ENCODE data around the gene CPZ.
"Not testable (repeated sequence)": the region's sequence is repeated elsewhere in the genome, so short reads cannot be mapped to it uniquely, and the experiment has no call there.

CPZ gene

GRCh38 chr4:8653326-8654000 lies 60.9 kb downstream of the CPZ start:
- DNase-seq (ENCODE audit: low read depth), result no peak

- DNase-seq (ENCODE audit: low read depth), result not testable (repeated sequence)
These were observed 61.6 kb downstream of the CPZ start for GRCh38 chr4:8654139-8654538.

- no peak for DNase-seq (ENCODE audit: low read depth)
These were observed 63.0 kb downstream of the CPZ start for GRCh38 chr4:8655411-8656184.

GRCh38 chr4:8656185-8656517 lies 63.6 kb downstream of the CPZ start:
- no peak for DNase-seq (ENCODE audit: low read depth)

GRCh38 chr4:8656711-8657380 lies 64.3 kb downstream of the CPZ start:
- DNase-seq (ENCODE audit: low read depth), result no peak

- no peak for DNase-seq (ENCODE audit: low read depth)
These were observed 65.0 kb downstream of the CPZ start for GRCh38 chr4:8657381-8658088.

GRCh38 chr4:8662776-8663175 lies 70.2 kb downstream of the CPZ start:
- no peak for DNase-seq (ENCODE audit: low read depth)

- DNase-seq (ENCODE audit: low read depth), result no peak
These were observed 71.7 kb downstream of the CPZ start for GRCh38 chr4:8664031-8664805.

GRCh38 chr4:8664976-8665375 lies 72.4 kb downstream of the CPZ start:
- DNase-seq (ENCODE audit: low read depth), result no peak

GRCh38 chr4:8665406-8666360 lies 73.1 kb downstream of the CPZ start:
- no peak for DNase-seq (ENCODE audit: low read depth)

GRCh38 chr4:8666581-8666980 lies 74.0 kb downstream of the CPZ start:
- no peak for DNase-seq (ENCODE audit: low read depth)
